Measurements from ENCODE around the gene PTGS1. TPM values are rescaled to one million over a fixed set of nuclear protein-coding genes. Genes with fewer than 3 reads are reported as not detected.

Gene PTGS1
- total and polyA plus RNA-seq, 9 of the 15 experiments (the other 6 are each of a cell fraction or from before 2014, with no cell fraction given): 3.4 to 12.9 (median 5.3) TPM

DNA sequence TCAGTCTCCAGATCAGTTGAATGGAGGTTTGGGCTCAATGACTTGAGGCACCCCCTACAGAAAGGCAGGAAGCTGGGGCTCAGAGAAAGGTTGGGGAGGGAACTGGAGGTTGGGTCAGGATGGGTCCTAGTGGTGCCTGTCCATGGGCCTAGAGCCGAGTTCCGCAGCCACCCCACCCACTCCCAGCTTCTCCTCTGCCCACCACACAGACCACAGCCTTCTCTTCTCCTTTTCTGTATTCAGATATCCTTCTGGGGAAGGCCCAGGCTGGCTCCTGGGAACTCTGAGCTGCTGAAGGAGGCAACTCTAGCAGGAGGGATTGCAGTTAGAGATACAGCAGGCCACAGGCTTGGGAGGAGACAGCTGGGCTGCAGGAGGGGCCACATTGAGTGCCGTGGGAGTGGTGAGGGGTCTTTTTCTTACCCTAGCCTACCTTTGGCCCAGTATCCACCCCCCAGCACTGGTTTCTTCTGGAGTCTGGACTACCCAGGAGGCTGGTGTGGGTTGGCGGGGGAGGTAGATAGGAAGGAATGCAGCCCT, 15.4 kb upstream of the PTGS1 start:
- in situ Hi-C loops (cut with MboI): no loop called here

More for the DNA sequence above, 15.4 kb upstream of the PTGS1 start:
- H4K20me1 ChIP-seq (replicated peaks; ENCODE audit: control insufficient read depth, insufficient read depth, low read length): no peaks in the 10 kb centered on the region; the same call in 1 of the 2 replicates
- no peaks in the 10 kb centered on the region for H3K79me2 ChIP-seq (ENCODE audit: control insufficient read depth, insufficient read depth, low read length)
- no peak for DNase-seq (ENCODE audit: extremely low read depth in 1 of 4, low spot score in 3 of 4)
- CTCF ChIA-PET (ENCODE audit: low intra/inter-chr PET ratio): no interaction called here
- 0 out of 5 replicates have a peak, but pooled peaks cover 0 to 2% of the 10 kb centered on the region in 2 experiments for H3K27me3 ChIP-seq (ENCODE audit: control insufficient read depth in 2 of 2, insufficient read depth in 2 of 2, low read length in 2 of 2)
- TF ChIP-seq ZNF764 (CRISPR knock-in tag; IDR thresholded peaks at IDR 0.05; ENCODE audit: low read depth) (no peak), DMBX1 (CRISPR knock-in tag; IDR thresholded peaks at IDR 0.05; ENCODE audit: borderline replicate concordance) (no peak), BRD9 (IDR thresholded peaks at IDR 0.05; ENCODE audit: low read depth, partially characterized antibody) (no peak), ZNF518B (CRISPR knock-in tag; IDR thresholded peaks at IDR 0.05) (no peak), ZNF511 (CRISPR knock-in tag; IDR thresholded peaks at IDR 0.05) (no peak), XRCC5 (IDR thresholded peaks at IDR 0.05; ENCODE audit: low read depth, low read length) (no peak), STAT6 (CRISPR knock-in tag; IDR thresholded peaks at IDR 0.05) (no peak), IFI16 (CRISPR knock-in tag; IDR thresholded peaks at IDR 0.05) (no peak)
- H3K4me2 ChIP-seq (ENCODE audit: insufficient read depth, low read length): no peak overlapping the region
- POLR2A ChIA-PET: no interaction called here
- H3K9ac ChIP-seq (ENCODE audit: insufficient read depth in 1 of 2, low read depth in 2 of 2, low read length in 2 of 2): peak overlapping the region in 1 of 2 experiments; percentile 21; a peak in 1 of 4 replicates
- no peak overlapping the region for H3K4me3 ChIP-seq
- FAIRE-seq: no peak
- no peak for ATAC-seq
- no peaks in the 10 kb centered on the region; the same call in 1 of the 2 replicates for H3K9me3 ChIP-seq (replicated peaks; ENCODE audit: control insufficient read depth, insufficient read depth, low read depth, low read length)
- no peak overlapping the region for H3K27ac ChIP-seq (ENCODE audit: extremely low read depth, low read depth, low read length)
- no peak overlapping the region for H2AFZ ChIP-seq (ENCODE audit: low read depth, low read length)
- no peaks in the 10 kb centered on the region for H3K4me1 ChIP-seq (replicated peaks in 1 of 2; ENCODE audit: control insufficient read depth in 2 of 2, insufficient read depth in 2 of 2, low read length in 2 of 2)
- no TSS peak for BruUV-seq (replicated peaks)
- H3K9me1 ChIP-seq (ENCODE audit: control insufficient read depth, insufficient read depth, low read length): no peaks in the 10 kb centered on the region
- no peaks in the 10 kb centered on the region for H3K36me3 ChIP-seq (ENCODE audit: control insufficient read depth, insufficient read depth, low read length)
- WGBS (ENCODE audit: insufficient coverage, low coverage, missing lambda C conversion rate): 19% methylated on average over 4 of the region's 4 CpGs
- intact Hi-C loops (cut with micrococcal nuclease): no loop called here
